GM23248 (cell line): ENCODE results near the gene TSPAN4.

Source experiments
- EZH2 ChIP-seq: fragments of 200-600 bp; sonication (generic); IDR thresholded peaks from 2 replicates; pipeline ENCODE4 v1.6.1; 2018; ENCODE audit warnings: antibody characterized with exemption, mild to moderate bottlenecking; ENCODE audit not compliant: insufficient read depth, poor library complexity, severe bottlenecking
- EZH2phosphoT487 ChIP-seq: fragments of 200-600 bp; sonication (generic); IDR thresholded peaks from 2 replicates; pipeline ENCODE4 v1.6.1; 2018; ENCODE audit warnings: antibody characterized with exemption, moderate library complexity, mild to moderate bottlenecking, low read depth; ENCODE audit not compliant: insufficient read depth

DNA sequence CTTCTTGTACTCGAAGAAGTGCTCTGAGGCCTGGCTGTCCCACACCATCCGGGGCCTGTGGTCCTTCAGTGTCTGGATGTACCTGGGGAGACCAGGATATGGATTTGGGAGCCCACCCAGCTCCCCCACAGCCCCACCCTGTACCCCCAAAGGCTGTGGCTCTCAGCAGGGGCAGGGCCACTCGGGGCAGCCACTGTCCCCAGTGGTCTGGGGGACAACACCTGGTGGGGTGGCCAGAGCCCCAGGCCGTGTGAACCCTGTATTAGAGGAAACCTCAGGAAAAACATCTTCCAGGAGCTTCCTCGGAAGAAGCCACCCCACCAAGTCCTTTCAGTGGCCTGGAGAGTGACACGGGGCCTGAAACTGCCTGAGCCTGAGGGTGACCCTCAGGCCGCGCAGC, 27.8 kb downstream of the TSPAN4 start:
- no peak for TF ChIP-seq EZH2
- TF ChIP-seq EZH2phosphoT487 = no peak
